ENCODE measurements around the gene RESP18. TPM values are rescaled to one million over a fixed set of nuclear protein-coding genes. Genes with fewer than 3 reads are reported as not detected.

The RESP18 gene
- not detected in 2 replicates for total RNA-seq

DNA sequence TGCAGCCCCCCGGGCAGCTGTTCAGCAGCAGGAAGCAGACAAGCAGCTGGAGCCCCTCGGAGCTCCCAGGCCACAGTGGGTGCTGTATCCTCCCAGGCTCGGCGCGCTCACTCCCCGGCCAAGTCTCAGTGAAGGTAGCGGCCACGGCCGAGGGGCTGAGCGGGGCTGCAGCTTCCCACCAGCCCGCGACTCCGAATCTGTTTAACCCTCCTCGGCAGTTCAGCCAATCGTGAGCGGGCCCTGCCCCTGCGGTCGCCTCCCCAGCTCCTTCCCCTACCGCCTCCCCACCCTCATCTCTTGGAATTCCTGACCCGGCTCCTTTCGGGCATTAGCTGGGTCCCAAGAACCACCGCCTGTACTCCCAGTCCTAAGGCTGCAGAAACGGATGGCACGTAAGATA, at the start of gene RESP18:
RESP18 (minus strand) TSS at position 203 of the 400 bp plus-strand sequence.

DNA sequence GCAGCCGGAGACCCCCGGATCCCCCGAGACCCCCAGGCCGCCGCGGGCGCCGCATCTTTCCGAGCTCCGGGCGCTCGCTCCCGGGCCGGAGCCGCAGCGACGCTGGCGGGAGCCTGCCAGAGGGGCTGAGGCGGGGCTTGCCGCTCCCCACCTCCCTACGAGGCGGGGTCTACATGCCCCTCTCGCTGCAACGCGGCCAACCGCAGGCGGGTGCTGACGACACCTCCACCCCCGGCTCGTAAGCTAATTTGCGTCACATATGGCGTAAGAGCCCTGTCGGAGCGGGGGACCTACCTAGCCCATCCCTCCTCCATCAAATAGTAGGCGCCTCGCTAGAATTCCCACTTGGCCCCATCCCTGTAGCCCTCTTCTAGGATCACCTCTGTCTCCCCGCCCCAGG, 23.3 kb downstream of the RESP18 start, which contains the start of gene PTPRN:
PTPRN (minus strand) TSS at position 124 of the 400 bp plus-strand sequence; CDS start at position 55, 69 bp downstream.

DNA sequence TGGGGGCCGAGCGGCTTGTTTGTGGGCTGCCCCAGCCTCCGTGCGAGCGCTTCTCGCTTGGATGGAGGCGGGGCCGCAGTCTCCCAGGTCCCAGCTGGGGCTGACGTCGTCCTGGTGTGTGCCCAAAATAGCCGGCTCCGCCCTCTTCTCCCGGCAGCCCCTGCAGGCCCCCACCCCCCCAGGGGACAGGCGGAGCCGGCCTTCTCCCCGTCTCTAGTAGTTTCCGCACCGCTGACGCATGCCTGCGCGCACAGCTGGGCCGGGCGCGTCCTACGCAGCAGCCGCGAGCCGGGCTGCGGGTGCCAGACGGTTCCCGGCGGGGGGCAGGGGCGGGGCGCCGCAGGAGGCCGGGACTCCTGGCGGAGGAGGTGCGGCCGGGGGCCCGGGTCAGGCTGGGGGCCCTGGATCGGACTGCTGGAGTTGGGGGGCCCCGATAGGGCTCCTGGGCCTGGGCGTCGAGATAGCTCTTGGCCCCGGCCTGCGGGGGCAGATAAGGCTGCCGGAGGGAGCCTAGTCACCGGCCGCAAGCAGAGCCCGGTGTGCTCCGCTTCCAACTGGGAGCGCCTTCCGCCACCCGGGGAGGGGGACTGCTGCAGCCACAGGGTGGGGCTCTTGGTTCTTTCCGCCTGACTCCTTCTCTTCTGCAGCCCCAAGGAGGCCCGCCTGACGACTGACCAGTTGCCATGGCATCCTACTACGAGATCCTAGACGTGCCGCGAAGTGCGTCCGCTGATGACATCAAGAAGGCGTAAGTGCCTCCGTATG, 53.2 kb downstream of the RESP18 start, which contains the start of gene DNAJB2:
DNAJB2 (plus strand) TSS at position 216 of the 765 bp plus-strand sequence; CDS start at position 684, 468 bp downstream.

Other genes with a start within 250 kb of the RESP18 start
- 20.0 and 24.2 TPM in 2 replicates for gene NHEJ1, start 171.9 kb downstream of the RESP18 start, total RNA-seq
- 0.09 and 0.12 TPM in 2 replicates for gene SLC23A3, start 162.7 kb downstream of the RESP18 start, total RNA-seq
- gene CNPPD1, start 155.8 kb downstream of the RESP18 start, total RNA-seq = 20.2 and 24.2 TPM in 2 replicates
- gene RETREG2, start 154.5 kb downstream of the RESP18 start, total RNA-seq = 40.9 and 47.1 TPM in 2 replicates
- gene ZFAND2B, start 126.0 kb downstream of the RESP18 start, total RNA-seq = 26.0 and 28.9 TPM in 2 replicates
- 22.0 and 33.0 TPM in 2 replicates for gene ABCB6, start 113.8 kb downstream of the RESP18 start, total RNA-seq
- 50.3 and 60.6 TPM in 2 replicates for gene ATG9A, start 103.1 kb downstream of the RESP18 start, total RNA-seq
- 32.1 and 33.6 TPM in 2 replicates for gene ANKZF1, start 102.9 kb downstream of the RESP18 start, total RNA-seq
- gene GLB1L, start 87.3 kb downstream of the RESP18 start, total RNA-seq = 13.0 and 24.3 TPM in 2 replicates
- gene STK16, start 87.3 kb downstream of the RESP18 start, total RNA-seq = 12.2 and 13.4 TPM in 2 replicates
- not detected in 2 replicates for gene TUBA4B, start 79.5 kb downstream of the RESP18 start, total RNA-seq
- 2.0 and 6.0 TPM in 2 replicates for gene TUBA4A, start 78.8 kb downstream of the RESP18 start, total RNA-seq
- gene DNAJB2, start 53.4 kb downstream of the RESP18 start, total RNA-seq = 31.4 and 35.7 TPM in 2 replicates
- 4.6 and 6.0 TPM in 2 replicates for gene PTPRN, start 23.3 kb downstream of the RESP18 start, total RNA-seq
- 58.1 and 63.8 TPM in 2 replicates for gene DNPEP, start 55.2 kb upstream of the RESP18 start, total RNA-seq
- 98.0 and 165 TPM in 2 replicates for gene DES, start 85.6 kb upstream of the RESP18 start, total RNA-seq
- 22.5 and 32.4 TPM in 2 replicates for gene SPEG, start 102.1 kb upstream of the RESP18 start, total RNA-seq
- gene GMPPA, start 166.1 kb upstream of the RESP18 start, total RNA-seq = 34.4 and 70.1 TPM in 2 replicates
- 0.23 TPM in 1 of 2 replicates, not detected in the other for gene ASIC4, start 181.7 kb upstream of the RESP18 start, total RNA-seq
- 371 and 527 TPM in 2 replicates for gene CHPF, start 211.1 kb upstream of the RESP18 start, total RNA-seq
- gene TMEM198, start 211.3 kb upstream of the RESP18 start, total RNA-seq = 1.9 and 10.2 TPM in 2 replicates
- gene OBSL1, start 238.8 kb upstream of the RESP18 start, total RNA-seq = 108 and 140 TPM in 2 replicates
- 1.1 TPM in 1 of 2 replicates, not detected in the other for gene INHA, start 239.6 kb upstream of the RESP18 start, total RNA-seq